Stomach smooth muscle (tissue), 2 donors: ENCODE measurements around the gene SLC12A7.
"Not testable (repeated sequence)": the region's sequence is repeated elsewhere in the genome, so short reads cannot be mapped to it uniquely, and the experiment has no call there.

Experiments
- H3K27ac ChIP-seq: one replicate; pipeline ENCODE4 v1.7.0; 2013; ENCODE audit warnings: mild to moderate bottlenecking, low read length, inconsistent platforms
- H3K27me3 ChIP-seq, 2 donors: one replicate each; pipeline ENCODE4 v1.7.0; 2013; ENCODE audit warnings: low read length in 2 of 2; ENCODE audit not compliant: insufficient read depth in 2 of 2, control insufficient read depth in 1 of 2
- H3K36me3 ChIP-seq, 2 donors: one replicate each; pipeline ENCODE4 v1.7.0; 2013; ENCODE audit warnings: low read length in 2 of 2; ENCODE audit not compliant: control insufficient read depth in 2 of 2, insufficient read depth in 2 of 2
- H3K4me1 ChIP-seq: one replicate; pipeline ENCODE4 v1.7.0; 2013; ENCODE audit warnings: low read length; ENCODE audit not compliant: control insufficient read depth, insufficient read depth
- H3K4me3 ChIP-seq, 2 donors: one replicate each; pipeline ENCODE4 v1.7.0; 2013; ENCODE audit warnings: low read length in 2 of 2
- H3K9ac ChIP-seq, 2 donors: one replicate each; pipeline ENCODE4 v1.7.0; 2013; ENCODE audit warnings: low read length in 2 of 2, mild to moderate bottlenecking in 1 of 2
- H3K9me3 ChIP-seq, 2 donors: one replicate each; pipeline ENCODE4 v1.7.0; 2013; ENCODE audit warnings: low read length in 2 of 2; ENCODE audit not compliant: control insufficient read depth in 2 of 2
- donor health status: healthy.
- donor health status: Pancreatic carcinoma.

SLC12A7 gene

DNA sequence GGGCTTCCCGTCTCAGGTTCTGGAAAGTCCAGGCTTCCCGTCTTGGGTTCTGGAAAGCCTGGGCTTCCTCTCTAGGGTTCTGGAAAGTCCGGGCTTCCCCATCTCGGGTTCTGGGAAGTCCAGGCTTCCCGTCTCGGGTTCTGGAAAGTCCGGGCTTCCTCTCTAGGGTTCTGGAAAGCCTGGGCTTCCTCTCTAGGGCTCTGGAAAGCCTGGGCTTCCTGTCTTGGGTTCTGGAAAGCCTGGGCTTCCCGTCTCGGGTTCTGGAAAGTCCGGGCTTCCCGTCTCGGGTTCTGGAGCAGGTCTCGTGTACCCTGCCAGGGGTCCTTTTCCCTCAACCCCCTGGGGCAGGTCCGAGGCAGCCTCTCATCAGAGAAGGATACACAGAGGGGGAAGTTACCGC, 28.8 kb downstream of the SLC12A7 start:
- not testable (repeated sequence) for H3K4me3 ChIP-seq, H3K9me3 ChIP-seq, H3K4me1 ChIP-seq, H3K27me3 ChIP-seq, H3K9ac ChIP-seq, H3K27ac ChIP-seq
- H3K36me3 ChIP-seq: peaks cover 23 to 39% of the 10 kb centered on the region in 2 donors

DNA sequence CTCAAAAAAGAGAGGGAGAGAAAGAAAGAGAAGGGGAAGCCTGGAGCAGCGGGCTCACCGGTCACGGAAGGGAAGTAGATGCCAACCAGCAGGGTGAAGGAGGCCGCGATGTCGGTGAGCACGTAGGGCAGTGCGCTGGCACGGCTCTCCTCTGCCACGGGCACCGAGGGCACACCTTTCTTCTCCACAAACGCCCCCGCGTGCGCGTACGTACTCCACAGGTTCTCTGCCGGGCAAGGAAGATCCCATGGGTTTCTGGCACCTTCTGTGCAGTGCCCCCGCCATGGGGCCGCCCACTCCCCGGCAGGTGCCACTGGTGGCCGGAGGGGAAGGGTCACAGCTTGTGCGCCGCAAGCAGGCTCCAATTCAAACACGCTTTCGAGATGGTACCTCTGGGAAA, 30.3 kb downstream of the SLC12A7 start:
- no peak overlapping the region for H3K9ac ChIP-seq
- H3K4me1 ChIP-seq: no peaks in the 10 kb centered on the region
- H3K27ac ChIP-seq: no peak overlapping the region
- H3K36me3 ChIP-seq: peaks cover 15 to 32% of the 10 kb centered on the region in 2 donors
- H3K27me3 ChIP-seq: no peaks in the 10 kb centered on the region
- H3K4me3 ChIP-seq: no peak overlapping the region
- no peaks in the 10 kb centered on the region for H3K9me3 ChIP-seq

DNA sequence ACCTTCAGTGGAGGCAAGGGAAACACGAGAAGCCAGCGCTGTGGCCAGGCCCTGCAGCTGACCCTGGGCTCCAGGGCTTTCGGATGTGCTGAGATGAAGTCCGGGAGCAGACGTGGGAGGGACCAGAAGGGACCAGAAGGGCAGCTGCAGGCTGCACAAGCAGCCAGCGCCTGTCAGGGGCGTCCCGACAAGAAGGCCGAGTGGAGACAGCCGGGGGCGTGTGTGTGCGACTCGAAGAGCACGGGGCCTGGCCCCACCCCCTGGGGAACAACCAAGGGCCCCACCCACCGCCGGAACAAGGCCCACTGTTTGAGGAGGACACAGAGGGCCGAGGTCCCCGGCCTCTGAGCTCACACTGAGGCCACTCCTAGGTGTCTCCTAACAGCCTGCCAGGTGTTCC, 31.4 kb downstream of the SLC12A7 start:
- no peak overlapping the region for H3K9ac ChIP-seq
- no peak overlapping the region for H3K27ac ChIP-seq
- H3K9me3 ChIP-seq: no peaks in the 10 kb centered on the region
- no peaks in the 10 kb centered on the region for H3K4me1 ChIP-seq
- H3K4me3 ChIP-seq: no peak overlapping the region
- H3K27me3 ChIP-seq: no peaks in the 10 kb centered on the region
- H3K36me3 ChIP-seq: peaks cover 13 to 28% of the 10 kb centered on the region in 2 donors

DNA sequence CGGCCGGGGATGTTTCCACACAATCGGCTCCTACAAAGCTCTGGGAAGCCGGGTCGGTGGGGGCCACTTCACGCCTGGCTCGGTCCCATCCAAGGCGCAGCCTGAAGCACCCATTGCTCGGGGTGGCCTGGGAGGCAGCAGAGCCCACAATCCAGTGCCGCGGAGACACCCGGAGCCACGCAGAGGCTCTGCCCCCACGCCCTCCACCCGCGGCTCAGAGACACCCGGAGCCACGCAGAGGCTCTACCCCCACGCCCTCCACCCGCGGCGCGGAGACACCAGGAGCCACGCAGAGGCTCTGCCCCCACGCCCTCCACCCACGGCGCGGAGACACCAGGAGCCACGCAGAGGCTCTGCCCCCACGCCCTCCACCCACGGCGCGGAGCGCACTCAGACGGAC, 31.9 kb downstream of the SLC12A7 start:
- Histone ChIP-seq H3K9ac (no peak overlapping the region), H3K9me3 (no peaks in the 10 kb centered on the region), H3K27me3 (no peaks in the 10 kb centered on the region), H3K36me3 (peaks cover 11 to 28% of the 10 kb centered on the region in 2 donors), H3K4me3 (no peak overlapping the region), H3K27ac (no peak overlapping the region), H3K4me1 (no peaks in the 10 kb centered on the region)

DNA sequence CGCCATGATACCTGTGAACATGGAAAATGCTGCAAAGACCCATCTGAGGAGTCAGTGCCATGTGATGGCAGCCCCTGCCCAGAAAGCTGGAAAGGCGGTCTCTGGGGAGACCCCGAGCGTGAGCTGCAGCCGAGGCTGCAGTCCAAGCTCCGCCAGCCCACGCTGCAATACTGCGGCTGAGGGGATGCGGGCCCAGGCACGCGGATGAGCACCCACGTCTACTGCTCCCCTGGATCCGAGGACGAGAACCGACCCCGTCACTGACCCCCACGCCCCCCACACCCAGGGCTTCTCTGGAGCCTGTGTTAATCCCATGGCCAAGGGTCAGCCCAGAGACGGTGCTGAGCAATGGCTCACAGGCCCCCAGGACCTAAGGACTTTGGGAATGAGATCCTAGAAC, 32.4 kb downstream of the SLC12A7 start:
- H3K27ac ChIP-seq: no peak overlapping the region
- no peaks in the 10 kb centered on the region for H3K27me3 ChIP-seq
- H3K36me3 ChIP-seq: peaks cover 16 to 26% of the 10 kb centered on the region in 2 donors
- H3K4me3 ChIP-seq: no peak overlapping the region
- no peaks in the 10 kb centered on the region for H3K4me1 ChIP-seq
- H3K9me3 ChIP-seq: no peaks in the 10 kb centered on the region
- H3K9ac ChIP-seq: no peak overlapping the region

DNA sequence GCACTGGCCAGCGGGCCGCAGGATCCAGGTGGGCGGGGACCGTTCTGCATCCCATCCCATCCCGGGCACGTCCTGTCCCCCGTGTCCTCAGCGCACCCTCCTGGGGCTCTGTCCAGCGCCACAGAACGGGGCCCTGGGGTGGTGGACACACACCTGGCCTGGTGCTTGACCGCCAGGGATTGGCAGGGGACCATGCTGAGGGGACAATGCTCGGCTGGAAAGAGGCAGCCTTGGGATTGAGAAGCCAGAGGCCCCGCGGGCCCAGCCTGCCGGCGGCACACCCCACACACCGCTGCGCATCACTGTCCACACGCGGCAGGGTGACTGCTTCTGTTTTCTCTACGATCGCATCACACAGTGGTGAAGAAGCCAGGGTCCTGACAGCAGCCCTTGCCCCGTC, 33.0 kb downstream of the SLC12A7 start:
- Histone ChIP-seq H3K27me3 (no peaks in the 10 kb centered on the region), H3K36me3 (peaks cover 19 to 22% of the 10 kb centered on the region in 2 donors), H3K9ac (no peak overlapping the region), H3K4me1 (no peaks in the 10 kb centered on the region), H3K4me3 (no peak overlapping the region), H3K9me3 (no peaks in the 10 kb centered on the region), H3K27ac (no peak overlapping the region)

DNA sequence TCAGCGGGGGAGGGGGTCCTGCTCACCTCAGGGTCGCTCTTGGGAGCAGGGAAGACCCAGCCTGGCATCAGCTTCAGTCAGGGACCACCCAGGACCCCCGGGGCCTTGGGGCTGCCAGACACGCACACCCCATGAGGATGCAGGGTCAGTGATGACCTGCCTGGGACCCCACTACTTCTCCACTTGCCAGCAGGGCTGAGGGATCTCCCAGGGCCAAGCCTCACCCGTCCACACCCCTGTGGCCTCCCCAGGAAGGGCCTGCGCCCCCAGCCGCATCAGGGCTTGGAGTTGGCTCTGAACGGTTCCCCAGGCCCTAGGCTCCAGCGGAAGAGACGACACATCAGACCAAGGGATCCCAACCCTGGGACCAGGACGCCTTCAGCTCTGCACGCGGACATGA, 33.7 kb downstream of the SLC12A7 start:
- Histone ChIP-seq H3K27me3 (no peaks in the 10 kb centered on the region), H3K9me3 (no peaks in the 10 kb centered on the region), H3K4me3 (no peak overlapping the region), H3K27ac (no peak overlapping the region), H3K4me1 (no peaks in the 10 kb centered on the region), H3K9ac (no peak overlapping the region), H3K36me3 (peaks cover 20 to 22% of the 10 kb centered on the region in 2 donors)

DNA sequence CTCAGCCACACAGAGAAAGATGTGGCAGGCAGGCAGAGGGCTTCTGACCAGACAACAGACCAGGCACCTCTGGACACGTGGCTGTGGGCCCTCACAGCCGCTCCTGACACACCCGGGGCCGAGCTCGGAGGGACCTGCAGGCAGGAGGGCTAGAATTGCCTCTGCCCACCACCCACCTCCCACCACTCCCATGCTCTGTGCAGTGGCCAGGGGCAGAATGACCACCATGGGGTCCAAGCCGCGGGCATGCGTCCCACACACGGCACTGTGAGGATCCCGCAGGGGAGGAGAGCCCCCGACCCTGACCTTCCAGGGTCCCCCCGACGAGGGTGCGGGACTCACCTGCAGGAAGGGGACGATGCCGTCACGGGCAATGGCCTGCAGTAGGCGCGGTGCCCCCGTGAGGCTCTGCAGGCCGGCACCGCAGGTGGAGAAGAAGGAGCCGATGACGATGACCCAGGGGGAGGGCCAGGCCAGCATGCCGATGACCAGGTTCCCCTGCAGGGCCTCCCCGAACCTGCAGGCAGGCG, 34.3 kb downstream of the SLC12A7 start:
- no peak overlapping the region for H3K4me3 ChIP-seq
- H3K36me3 ChIP-seq: peaks cover 19 to 22% of the 10 kb centered on the region in 2 donors
- no peaks in the 10 kb centered on the region for H3K4me1 ChIP-seq
- H3K27me3 ChIP-seq: no peaks in the 10 kb centered on the region
- H3K9ac ChIP-seq: no peak overlapping the region
- H3K27ac ChIP-seq: no peak overlapping the region
- H3K9me3 ChIP-seq: no peaks in the 10 kb centered on the region

DNA sequence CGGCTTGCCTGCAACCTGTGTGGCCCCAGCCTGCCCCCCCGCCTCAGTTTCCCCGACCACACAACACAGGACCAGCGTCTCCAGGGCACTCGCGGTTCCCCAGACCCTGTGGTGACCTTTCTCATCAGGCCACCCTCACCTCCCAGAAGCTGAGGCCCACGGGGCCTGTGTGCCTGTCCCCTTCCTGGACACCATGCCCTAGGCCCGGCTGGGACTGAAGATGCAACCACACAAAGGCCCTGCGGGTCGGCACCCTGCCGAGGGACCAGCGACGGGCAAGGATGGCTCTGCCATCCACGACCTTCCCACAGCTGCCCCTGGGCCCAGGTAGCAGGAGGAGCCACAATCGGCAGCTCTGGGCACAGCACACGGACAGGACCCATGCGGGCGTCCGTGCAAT, 34.8 kb downstream of the SLC12A7 start:
- Histone ChIP-seq H3K9ac (no peak overlapping the region), H3K27ac (no peak overlapping the region), H3K4me1 (no peaks in the 10 kb centered on the region), H3K27me3 (no peaks in the 10 kb centered on the region), H3K9me3 (no peaks in the 10 kb centered on the region), H3K4me3 (no peak overlapping the region), H3K36me3 (peaks cover 19 to 22% of the 10 kb centered on the region in 2 donors)

DNA sequence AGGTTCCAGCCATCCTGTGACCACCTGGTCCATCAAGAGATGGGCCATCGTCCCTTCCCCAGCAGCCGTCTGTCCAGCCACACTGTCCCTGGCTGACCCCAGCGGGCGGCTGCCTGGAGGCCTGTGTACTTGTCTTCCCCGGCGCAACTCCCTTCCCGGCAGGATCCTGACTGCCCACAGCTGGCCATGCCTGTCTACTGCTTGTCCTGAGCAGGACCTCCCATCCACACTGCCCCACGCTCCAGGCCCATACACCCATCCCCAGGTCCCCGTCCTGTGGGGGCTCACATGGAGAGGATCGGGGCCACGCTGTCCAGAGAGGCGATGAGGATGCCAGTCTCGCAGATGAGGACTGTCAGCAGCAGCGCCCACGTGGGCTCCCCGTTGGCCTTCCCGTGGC, 35.5 kb downstream of the SLC12A7 start:
- Histone ChIP-seq H3K27ac (no peak overlapping the region), H3K36me3 (peaks cover 15 to 20% of the 10 kb centered on the region in 2 donors), H3K4me1 (no peaks in the 10 kb centered on the region), H3K9me3 (no peaks in the 10 kb centered on the region), H3K27me3 (no peaks in the 10 kb centered on the region), H3K4me3 (no peak overlapping the region), H3K9ac (no peak overlapping the region)

DNA sequence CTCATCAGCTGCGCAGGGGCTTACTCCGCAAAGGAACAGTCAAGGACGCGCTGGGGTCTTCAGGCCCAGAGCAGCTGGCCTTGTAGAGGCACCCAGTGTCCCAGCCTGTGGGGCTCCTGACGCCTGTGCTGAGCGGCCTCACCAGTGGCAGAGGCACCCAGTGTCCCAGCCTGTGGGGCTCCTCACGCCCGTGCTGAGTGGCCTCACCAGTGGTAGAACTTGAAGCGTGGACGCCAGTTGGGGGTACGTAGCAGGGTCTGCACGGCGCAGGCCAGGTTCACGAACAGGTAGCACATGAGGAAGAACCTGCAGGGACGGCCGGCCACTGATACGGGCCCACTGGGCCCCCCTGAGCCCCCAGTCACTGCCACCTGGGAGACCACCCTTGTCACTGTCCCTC, 35.9 kb downstream of the SLC12A7 start:
- Histone ChIP-seq H3K27me3 (no peaks in the 10 kb centered on the region), H3K9ac (no peak overlapping the region), H3K4me1 (no peaks in the 10 kb centered on the region), H3K27ac (no peak overlapping the region), H3K9me3 (no peaks in the 10 kb centered on the region), H3K4me3 (no peak overlapping the region), H3K36me3 (peaks cover 15 to 20% of the 10 kb centered on the region in 2 donors)
